H7 (cell line): ENCODE measurements around the gene GPATCH8. TPM values are rescaled to one million over a fixed set of nuclear protein-coding genes. Genes with fewer than 3 reads are reported as not detected.
"Not testable (repeated sequence)": the region's sequence is repeated elsewhere in the genome, so short reads cannot be mapped to it uniquely, and the experiment has no call there.

ENCODE experiments used
- DNase-seq: peaks from one replicate; pipeline ENCODE4 v3.0.0; 2012
- H3K27me3 ChIP-seq: 2 replicates; pipeline ENCODE4 v1.6.0; 2011; ENCODE audit warnings: mild to moderate bottlenecking, low read length; ENCODE audit not compliant: control insufficient read depth, insufficient read depth
- H3K36me3 ChIP-seq: replicated peaks from 2 replicates; pipeline ENCODE4 v1.5.1; 2011; ENCODE audit warnings: low read length; ENCODE audit not compliant: control insufficient read depth, insufficient read depth
- H3K4me3 ChIP-seq: 2 replicates; pipeline ENCODE4 v1.5.1; 2011; ENCODE audit warnings: low read depth, mild to moderate bottlenecking, control low read depth, low read length, moderate library complexity; ENCODE audit not compliant: insufficient read depth
- total RNA-seq: library from RNA; depleted of rRNA; stranded (reverse); fragments of >200 nt; shearing (Covaris generic); gene quantifications from 2 replicates; pipeline ENCODE4 v1.2.3, GENCODE V29; 2014

The GPATCH8 gene
- total RNA-seq, 1 experiment from 2014 or later, result 16.9 TPM

- Histone ChIP-seq H3K27me3 (peaks cover 31% of the 10 kb centered on the region), H3K36me3 (no peaks in the 10 kb centered on the region), H3K4me3 (no peak overlapping the region)
- peak; percentile 37 for DNase-seq
Observed at GRCh38 chr17:44536090-44536953, 33.1 kb upstream of the GPATCH8 start.

- peak; percentile 96 for DNase-seq
- Histone ChIP-seq H3K27me3 (peaks cover 18% of the 10 kb centered on the region), H3K36me3 (no peaks in the 10 kb centered on the region), H3K4me3 (no peak overlapping the region)
Observed at GRCh38 chr17:44533533-44534246, 30.5 kb upstream of the GPATCH8 start.

- H3K27me3 ChIP-seq, result no peaks in the 10 kb centered on the region; the same call in 1 of the 2 replicates
- no peak overlapping the region for H3K4me3 ChIP-seq
- H3K36me3 ChIP-seq, result no peaks in the 10 kb centered on the region
- DNase-seq, result no peak
Observed at GRCh38 chr17:44530896-44531418, 27.8 kb upstream of the GPATCH8 start.

DNA sequence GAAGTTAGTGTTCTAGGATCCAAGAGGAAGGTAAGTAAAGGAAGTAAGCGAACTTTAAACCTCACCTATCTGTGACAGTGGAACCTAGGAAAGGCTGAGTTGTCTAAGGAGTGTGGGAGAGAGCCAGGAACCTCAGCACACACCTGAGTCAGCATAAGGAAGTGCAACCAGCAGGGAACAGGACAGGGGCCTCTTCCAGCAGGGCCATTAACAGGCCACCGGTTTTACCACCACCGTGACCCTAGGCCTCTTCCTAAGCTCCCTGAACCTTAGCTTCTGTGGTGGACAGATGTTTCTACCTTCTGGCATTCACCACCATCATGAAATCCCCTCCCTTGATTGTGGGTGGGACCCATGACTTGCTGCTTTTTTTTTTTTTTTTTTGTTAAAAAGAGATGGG lies 26.7 kb upstream of the GPATCH8 start:
- Histone ChIP-seq H3K36me3 (no peaks in the 10 kb centered on the region), H3K27me3 (no peaks in the 10 kb centered on the region), H3K4me3 (no peak overlapping the region)
- DNase-seq, result no peak

GRCh38 chr17:44527954-44528353 lies 24.7 kb upstream of the GPATCH8 start:
- DNase-seq, result no peak
- no peaks in the 10 kb centered on the region for H3K36me3 ChIP-seq
- no peaks in the 10 kb centered on the region for H3K27me3 ChIP-seq
- no peak overlapping the region for H3K4me3 ChIP-seq

- no peak for DNase-seq
- Histone ChIP-seq H3K4me3 (no peak overlapping the region), H3K36me3 (no peaks in the 10 kb centered on the region), H3K27me3 (no peaks in the 10 kb centered on the region)
Observed at GRCh38 chr17:44527102-44527501, 23.9 kb upstream of the GPATCH8 start.

- no peaks in the 10 kb centered on the region for H3K27me3 ChIP-seq
- no peak overlapping the region for H3K4me3 ChIP-seq
- no peaks in the 10 kb centered on the region for H3K36me3 ChIP-seq
- DNase-seq, result no peak
Observed at GRCh38 chr17:44523672-44523972, 20.4 kb upstream of the GPATCH8 start.

GRCh38 chr17:44522883-44523671 lies 19.9 kb upstream of the GPATCH8 start:
- peak; percentile 87 for DNase-seq
- H3K36me3 ChIP-seq, result no peaks in the 10 kb centered on the region
- no peak overlapping the region for H3K4me3 ChIP-seq
- H3K27me3 ChIP-seq, result no peaks in the 10 kb centered on the region

- Histone ChIP-seq H3K27me3 (no peaks in the 10 kb centered on the region), H3K36me3 (no peaks in the 10 kb centered on the region), H3K4me3 (no peak overlapping the region)
- DNase-seq, result no peak
Observed at GRCh38 chr17:44518032-44518431, 14.8 kb upstream of the GPATCH8 start.

DNA sequence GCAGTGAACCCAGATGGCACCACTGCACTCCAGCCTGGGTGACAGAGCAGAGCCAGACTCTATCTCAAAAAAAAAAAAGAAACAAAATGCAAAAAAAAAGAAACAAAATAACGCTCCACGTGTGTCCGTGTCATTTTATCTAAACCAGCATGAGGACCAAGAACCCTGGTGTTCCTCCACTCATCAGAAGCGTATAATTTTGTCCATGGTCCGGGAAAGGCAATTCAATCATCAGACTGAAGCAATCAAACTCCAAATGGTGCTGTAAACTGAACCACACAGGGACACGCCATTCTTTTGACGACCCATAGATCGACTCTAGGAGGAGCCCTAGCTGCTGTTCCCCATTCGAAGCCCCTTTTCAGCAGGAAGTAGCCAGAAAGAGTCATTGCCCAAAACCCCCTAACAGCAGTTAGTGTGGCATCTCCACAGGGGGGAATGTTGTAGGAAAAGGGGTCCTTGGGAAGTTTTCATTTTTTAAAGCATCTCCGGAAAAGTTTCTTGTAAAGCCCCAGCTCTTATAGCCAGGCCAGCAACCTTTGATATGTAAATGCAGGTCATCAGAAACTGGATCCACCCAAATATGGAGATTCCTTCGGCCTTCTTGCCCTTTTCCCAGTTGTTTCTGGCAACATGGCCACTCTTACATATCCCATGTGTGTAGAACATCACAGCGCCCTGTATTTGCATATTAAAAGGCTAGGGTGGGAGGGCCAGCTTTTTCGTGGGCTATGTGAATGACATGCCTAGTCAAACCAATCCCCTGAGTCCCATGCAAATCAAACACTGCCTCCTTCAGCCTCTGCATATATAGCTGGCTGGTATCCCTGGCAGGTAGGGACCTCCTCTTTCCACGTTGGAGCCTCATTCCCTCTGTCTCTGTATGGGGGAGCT lies 8.3 kb upstream of the GPATCH8 start:
- H3K27me3 ChIP-seq, H3K36me3 ChIP-seq: not testable (repeated sequence)
- peak; percentile 78 for DNase-seq
- peak overlapping the region; percentile 14; the same call in 1 of the 2 replicates for H3K4me3 ChIP-seq

GRCh38 chr17:44506939-44507604 lies 3.9 kb upstream of the GPATCH8 start:
- H3K36me3 ChIP-seq, H3K4me3 ChIP-seq, DNase-seq, H3K27me3 ChIP-seq: not testable (repeated sequence)

GRCh38 chr17:44502598-44503146 lies 534 bp downstream of the GPATCH8 start:
- H3K4me3 ChIP-seq, result peak overlapping the region; percentile 70
- no peaks in the 10 kb centered on the region for H3K27me3 ChIP-seq
- peak; percentile 65 for DNase-seq
- no peaks in the 10 kb centered on the region for H3K36me3 ChIP-seq

DNA sequence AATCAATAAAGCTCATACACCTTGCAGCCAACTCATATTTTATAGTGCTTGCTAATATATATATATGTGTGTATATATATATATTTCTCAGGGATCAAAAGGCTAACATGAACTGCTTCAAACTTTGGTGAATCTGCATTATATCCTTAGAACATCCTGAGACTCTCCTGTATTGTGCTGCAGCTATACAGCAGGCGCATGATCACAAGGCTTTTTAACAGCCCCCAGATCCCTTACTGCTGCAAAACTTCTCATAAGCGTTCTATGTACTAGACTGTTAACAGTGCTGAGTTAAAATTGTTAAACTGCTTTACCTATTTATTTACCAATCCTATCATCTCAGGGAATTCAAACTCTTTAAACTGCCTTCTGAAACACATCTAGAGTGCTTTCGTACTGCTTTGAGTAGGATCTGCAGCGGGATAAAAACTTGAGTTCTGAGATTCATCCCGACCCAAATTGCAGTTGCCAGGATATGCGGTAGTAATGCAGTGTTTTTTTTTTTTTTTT lies 1.3 kb downstream of the GPATCH8 start:
- peak; percentile 14 for DNase-seq
- Histone ChIP-seq H3K27me3 (no peaks in the 10 kb centered on the region), H3K4me3 (peak overlapping the region; percentile 70), H3K36me3 (no peaks in the 10 kb centered on the region)
